ENCODE results near the gene ROBO1.

- TF ChIP-seq CTCF (IDR thresholded peaks at IDR 0.05) (no peak), EZH2 (IDR thresholded peaks at IDR 0.05; ENCODE audit: borderline replicate concordance, insufficient read depth, low read depth, low read length, poor library complexity, severe bottlenecking) (no peak)
Observed at GRCh38 chr3:79040701-79041100, 727.1 kb downstream of the ROBO1 start.

Data from B cell (primary cell).